HepG2 (cell line): Measurements from ENCODE around the gene RUNDC1. TPM values are rescaled to one million over a fixed set of nuclear protein-coding genes. Genes with fewer than 3 reads are reported as not detected.

Experiments
- DR1 ChIP-seq: sonication (generic); formaldehyde crosslinking; IDR thresholded peaks from 2 replicates; pipeline ENCODE4 v1.8.0; 2021; ENCODE audit warnings: mild to moderate bottlenecking, missing genetic modification reagents, inconsistent platforms
- EED ChIP-seq: sonication (generic); formaldehyde crosslinking; IDR thresholded peaks from 2 replicates; pipeline ENCODE4 v1.5.0; 2020; ENCODE audit warnings: mild to moderate bottlenecking, missing genetic modification reagents
- HMG20A ChIP-seq: IDR thresholded peaks from 2 replicates; pipeline ENCODE4 v1.6.1; 2016; ENCODE audit warnings: borderline replicate concordance
- IKZF4 ChIP-seq: sonication (generic); formaldehyde crosslinking; IDR thresholded peaks from 2 replicates; pipeline ENCODE4 v1.5.1; 2020; ENCODE audit warnings: borderline replicate concordance, mild to moderate bottlenecking, low read depth, missing genetic modification reagents; ENCODE audit errors: not compliant biosample characterization
- MLX ChIP-seq: IDR thresholded peaks from 2 replicates; pipeline ENCODE4 v1.6.1; 2016
- SALL2 ChIP-seq: sonication (generic); formaldehyde crosslinking; IDR thresholded peaks from 2 replicates; pipeline ENCODE4 v1.8.1; 2023; ENCODE audit warnings: mild to moderate bottlenecking, missing genetic modification reagents, inconsistent platforms
- SOX13 ChIP-seq, 3 experiments: fragments of 450-650 bp in 1 of 3; sonication (generic) in 1 of 3; formaldehyde crosslinking in 1 of 3; IDR thresholded peaks in 2 of 3; conservative IDR thresholded peaks in 1 of 3; 2 replicates each; pipeline versions ENCODE4 v1.5.0 to v1.6.1; 2016 to 2020; ENCODE audit warnings: antibody characterized with exemption in 1 of 3, mild to moderate bottlenecking in 1 of 3, missing compliant biosample characterization in 1 of 3, missing genetic modification reagents in 1 of 3, moderate library complexity in 1 of 3
- SOX5 ChIP-seq: IDR thresholded peaks from 2 replicates; pipeline ENCODE4 v1.6.1; 2016; ENCODE audit warnings: borderline replicate concordance
- SP4 ChIP-seq: sonication (generic); formaldehyde crosslinking; IDR thresholded peaks from 2 replicates; pipeline ENCODE4 v1.8.1; 2023; ENCODE audit warnings: mild to moderate bottlenecking, missing genetic modification reagents
- TEAD3 ChIP-seq: optimal IDR thresholded peaks from 2 replicates; pipeline ENCODE3; 2016; ENCODE audit warnings: borderline replicate concordance
- ZBTB20 ChIP-seq: sonication (generic); formaldehyde crosslinking; IDR thresholded peaks from 2 replicates; pipeline ENCODE4 v1.8.1; 2023; ENCODE audit warnings: missing genetic modification reagents, low read depth, mild to moderate bottlenecking, borderline replicate concordance
- ZC3H13 ChIP-seq: sonication (generic); formaldehyde crosslinking; IDR thresholded peaks from 2 replicates; pipeline ENCODE4 v1.8.1; 2023; ENCODE audit warnings: mild to moderate bottlenecking, missing genetic modification reagents, moderate library complexity
- ZFP41 ChIP-seq: sonication (generic); formaldehyde crosslinking; IDR thresholded peaks from 2 replicates; pipeline ENCODE4 v1.4.0; 2020; ENCODE audit warnings: mild to moderate bottlenecking, missing genetic modification reagents, borderline replicate concordance
- ZNF12 ChIP-seq: sonication (generic); formaldehyde crosslinking; IDR thresholded peaks from 2 replicates; pipeline ENCODE4 v1.5.0; 2020; ENCODE audit warnings: missing genetic modification reagents
- ZNF253 ChIP-seq: sonication (generic); formaldehyde crosslinking; IDR thresholded peaks from 2 replicates; pipeline ENCODE4 v1.8.0; 2022; ENCODE audit warnings: mild to moderate bottlenecking, missing genetic modification reagents, borderline replicate concordance
- ZNF30 ChIP-seq: sonication (generic); formaldehyde crosslinking; IDR thresholded peaks from 2 replicates; pipeline ENCODE4 v1.5.0; 2020; ENCODE audit warnings: mild to moderate bottlenecking, missing genetic modification reagents
- ZNF691 ChIP-seq: sonication (generic); formaldehyde crosslinking; IDR thresholded peaks from 2 replicates; pipeline ENCODE4 v1.4.0; 2020; ENCODE audit warnings: missing genetic modification reagents, low read depth, mild to moderate bottlenecking, borderline replicate concordance
- polyA plus RNA-seq, 8 experiments: library from polyadenylated mRNA; depleted of rRNA in 3 of 8; stranded (reverse) in 7 of 8; unstranded in 1 of 8; fragments of >200 nt; fragmentation: Illumina TruSeq in 4 of 8; extraction: Trizol in 4 of 8; gene quantifications; 2 replicates each; pipeline versions ENCODE4 v1.2.1 to v1.2.3, GENCODE V29; 2011 to 2016; ENCODE audit warnings: low read depth in 4 of 8, missing spikeins in 1 of 8, mixed read lengths in 1 of 8; ENCODE audit not compliant: insufficient read depth in 1 of 8
- total RNA-seq, 5 experiments: library from RNA; depleted of rRNA; stranded (reverse); fragments of >200 nt; fragmentation: Illumina TruSeq; extraction: Trizol; gene quantifications; 2 replicates each; pipeline ENCODE4 v1.2.3, GENCODE V29; 2016; ENCODE audit warnings: low read depth in 1 of 5
- TF ChIP-seq, protein P1 (sequence below): sonication (generic); formaldehyde crosslinking; IDR thresholded peaks from 2 replicates; pipeline ENCODE4 v1.8.1; 2023; ENCODE audit warnings: mild to moderate bottlenecking, missing genetic modification reagents, borderline replicate concordance
- TF ChIP-seq, protein P2 (sequence below): sonication (generic); formaldehyde crosslinking; IDR thresholded peaks from 2 replicates; pipeline ENCODE4 v1.5.1; 2020; ENCODE audit warnings: missing genetic modification reagents, mild to moderate bottlenecking, borderline replicate concordance
- TF ChIP-seq, protein P3 (sequence below): fragments of 450-650 bp; IDR thresholded peaks from 2 replicates; pipeline ENCODE4 v1.6.1; 2016
- TF ChIP-seq, protein P4 (sequence below): IDR thresholded peaks from 2 replicates; pipeline ENCODE4 v1.6.1; 2012; ENCODE audit warnings: inconsistent platforms

Gene RUNDC1
- total and polyA plus RNA-seq, 2 of the 13 experiments (the other 11 are each of a cell fraction or from before 2014, with no cell fraction given), result 10.3 to 11.4 TPM

- TF ChIP-seq ZNF691 (CRISPR knock-in tag), result no peak
- no peak for TF ChIP-seq SOX13 (IDR thresholded peaks at IDR 0.05)
- peak in 1 of 2 experiments; percentile 41; a peak in 1 of 4 replicates for TF ChIP-seq SOX13 (CRISPR knock-in tag; conservative IDR thresholded peaks at IDR 0.05 in 1 of 2, IDR thresholded peaks at IDR 0.05 in 1 of 2)
- TF ChIP-seq, protein P1, sequence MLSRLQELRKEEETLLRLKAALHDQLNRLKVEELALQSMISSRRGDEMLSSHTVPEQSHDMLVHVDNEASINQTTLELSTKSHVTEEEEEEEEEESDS, result 0 out of 2 replicates have a peak, but pooled peaks have one; percentile 51
- TF ChIP-seq HMG20A, result peak; percentile 35; the same call in 1 of the 2 replicates
- TF ChIP-seq, protein P2, sequence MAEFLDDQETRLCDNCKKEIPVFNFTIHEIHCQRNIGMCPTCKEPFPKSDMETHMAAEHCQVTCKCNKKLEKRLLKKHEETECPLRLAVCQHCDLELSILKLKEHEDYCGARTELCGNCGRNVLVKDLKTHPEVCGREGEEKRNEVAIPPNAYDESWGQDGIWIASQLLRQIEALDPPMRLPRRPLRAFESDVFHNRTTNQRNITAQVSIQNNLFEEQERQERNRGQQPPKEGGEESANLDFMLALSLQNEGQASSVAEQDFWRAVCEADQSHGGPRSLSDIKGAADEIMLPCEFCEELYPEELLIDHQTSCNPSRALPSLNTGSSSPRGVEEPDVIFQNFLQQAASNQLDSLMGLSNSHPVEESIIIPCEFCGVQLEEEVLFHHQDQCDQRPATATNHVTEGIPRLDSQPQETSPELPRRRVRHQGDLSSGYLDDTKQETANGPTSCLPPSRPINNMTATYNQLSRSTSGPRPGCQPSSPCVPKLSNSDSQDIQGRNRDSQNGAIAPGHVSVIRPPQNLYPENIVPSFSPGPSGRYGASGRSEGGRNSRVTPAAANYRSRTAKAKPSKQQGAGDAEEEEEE (CRISPR knock-in tag), result no peak
- TF ChIP-seq ZFP41 (CRISPR knock-in tag), result no peak
- 0 out of 2 replicates have a peak, but pooled peaks have one; percentile 9 for TF ChIP-seq DR1 (CRISPR knock-in tag)
- peak; percentile 85; the same call in 1 of the 2 replicates for TF ChIP-seq ZNF30
- no peak for TF ChIP-seq ZBTB20
- TF ChIP-seq ZNF12 (CRISPR knock-in tag), result 0 out of 2 replicates have a peak, but pooled peaks have one; percentile 7
- TF ChIP-seq SOX5, result peak; percentile 49; the same call in 1 of the 2 replicates
- TF ChIP-seq MLX (CRISPR knock-in tag), result no peak
- TF ChIP-seq ZC3H13 (CRISPR knock-in tag), result peak; percentile 6; the same call in 1 of the 2 replicates
- TF ChIP-seq, protein P3, sequence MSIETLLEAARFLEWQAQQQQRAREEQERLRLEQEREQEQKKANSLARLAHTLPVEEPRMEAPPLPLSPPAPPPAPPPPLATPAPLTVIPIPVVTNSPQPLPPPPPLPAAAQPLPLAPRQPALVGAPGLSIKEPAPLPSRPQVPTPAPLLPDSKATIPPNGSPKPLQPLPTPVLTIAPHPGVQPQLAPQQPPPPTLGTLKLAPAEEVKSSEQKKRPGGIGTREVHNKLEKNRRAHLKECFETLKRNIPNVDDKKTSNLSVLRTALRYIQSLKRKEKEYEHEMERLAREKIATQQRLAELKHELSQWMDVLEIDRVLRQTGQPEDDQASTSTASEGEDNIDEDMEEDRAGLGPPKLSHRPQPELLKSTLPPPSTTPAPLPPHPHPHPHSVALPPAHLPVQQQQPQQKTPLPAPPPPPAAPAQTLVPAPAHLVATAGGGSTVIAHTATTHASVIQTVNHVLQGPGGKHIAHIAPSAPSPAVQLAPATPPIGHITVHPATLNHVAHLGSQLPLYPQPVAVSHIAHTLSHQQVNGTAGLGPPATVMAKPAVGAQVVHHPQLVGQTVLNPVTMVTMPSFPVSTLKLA, result no peak
- TF ChIP-seq EED, result no peak
- TF ChIP-seq TEAD3 (CRISPR knock-in tag), result peak; percentile 74
- TF ChIP-seq SP4, result peak; percentile 67
- 0 out of 2 replicates have a peak, but pooled peaks have one; percentile 26 for TF ChIP-seq SALL2 (CRISPR knock-in tag)
- TF ChIP-seq IKZF4 (CRISPR knock-in tag), result peak; percentile 16
- TF ChIP-seq, protein P4, sequence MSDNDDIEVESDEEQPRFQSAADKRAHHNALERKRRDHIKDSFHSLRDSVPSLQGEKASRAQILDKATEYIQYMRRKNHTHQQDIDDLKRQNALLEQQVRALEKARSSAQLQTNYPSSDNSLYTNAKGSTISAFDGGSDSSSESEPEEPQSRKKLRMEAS, result peak; percentile 64
- TF ChIP-seq ZNF253 (CRISPR knock-in tag), result 0 out of 2 replicates have a peak, but pooled peaks have one; percentile 8
Observed at GRCh38 chr17:43020789-43021740, 40.7 kb downstream of the RUNDC1 start (continued).
